Gastrocnemius medialis (tissue), 4 donors: ENCODE data around the gene SUMF2.
"Not testable (repeated sequence)": the region's sequence is repeated elsewhere in the genome, so short reads cannot be mapped to it uniquely, and the experiment has no call there.

Experiments
- CTCF ChIP-seq, 5 experiments: fragments of 450-650 bp in 3 of 5; fragments of 200-600 bp in 2 of 5; sonication (generic) in 2 of 5; IDR thresholded peaks in 4 of 5; conservative IDR thresholded peaks in 1 of 5; 1 replicate in 4 of 5; 2 replicates in 1 of 5; pipeline ENCODE4 v1.5.1; 2016 to 2019; ENCODE audit warnings: antibody characterized with exemption in 5 of 5, mild to moderate bottlenecking in 3 of 5, moderate library complexity in 3 of 5
- POLR2A ChIP-seq, 2 donors: fragments of 450-650 bp; IDR thresholded peaks; one replicate each; pipeline ENCODE4 v1.6.1; 2017; ENCODE audit warnings: antibody characterized with exemption in 2 of 2, mild to moderate bottlenecking in 2 of 2, moderate library complexity in 2 of 2

- TF ChIP-seq CTCF (IDR thresholded peaks at IDR 0.05 in 4 of 5, conservative IDR thresholded peaks at IDR 0.05 in 1 of 5); POLR2A (IDR thresholded peaks at IDR 0.05): not testable (repeated sequence)
Measured at GRCh38 chr7:56047446-56048116, 16.5 kb upstream of the SUMF2 start.
